Subcutaneous abdominal adipose tissue (tissue), 5 donors: ENCODE data around the gene PKP4.

ENCODE experiments used
- H3K27ac ChIP-seq: one replicate; pipeline ENCODE4 v1.7.0; 2013; ENCODE audit warnings: low read depth, mild to moderate bottlenecking, inconsistent platforms, low read length, moderate library complexity
- H3K27me3 ChIP-seq, 5 donors: one replicate each; pipeline ENCODE4 v1.7.0; 2013; ENCODE audit warnings: low read length in 5 of 5, inconsistent platforms in 1 of 5; ENCODE audit not compliant: control insufficient read depth in 5 of 5, insufficient read depth in 4 of 5
- H3K36me3 ChIP-seq, 5 donors: one replicate each; pipeline ENCODE4 v1.7.0; 2013; ENCODE audit warnings: low read length in 5 of 5; ENCODE audit not compliant: control insufficient read depth in 5 of 5, insufficient read depth in 5 of 5
- H3K4me1 ChIP-seq, 5 donors: one replicate each; pipeline ENCODE4 v1.7.0; 2013; ENCODE audit warnings: low read length in 5 of 5, mild to moderate bottlenecking in 3 of 5, moderate library complexity in 1 of 5; ENCODE audit not compliant: control insufficient read depth in 5 of 5, insufficient read depth in 5 of 5
- H3K4me3 ChIP-seq, 5 donors: one replicate each; pipeline ENCODE4 v1.7.0; 2013; ENCODE audit warnings: low read length in 5 of 5, low read depth in 1 of 5
- H3K9ac ChIP-seq, 5 donors: one replicate each; pipeline ENCODE4 v1.7.0; 2013; ENCODE audit warnings: low read length in 5 of 5, mild to moderate bottlenecking in 4 of 5, moderate library complexity in 3 of 5
- H3K9me3 ChIP-seq, 5 donors: one replicate each; pipeline ENCODE4 v1.7.0; 2013; ENCODE audit warnings: low read length in 5 of 5; ENCODE audit not compliant: control insufficient read depth in 5 of 5
- donor health status: healthy.
- donor health status: healthy.
- donor health status: healthy.
- donor health status: healthy.
- donor health status: healthy.

Gene PKP4

GRCh38 chr2:158484892-158485556 lies 28.3 kb downstream of the PKP4 start:
- peaks cover 0 to 41% (median 11%) of the 10 kb centered on the region in 5 donors for H3K4me1 ChIP-seq
- H3K9me3 ChIP-seq = no peaks in the 10 kb centered on the region
- peak overlapping the region; percentile 8 for H3K27ac ChIP-seq
- peak overlapping the region in 1 of 5 donors; percentile 7 for H3K9ac ChIP-seq
- H3K4me3 ChIP-seq = no peak overlapping the region
- H3K36me3 ChIP-seq = no peaks in the 10 kb centered on the region
- no peaks in the 10 kb centered on the region for H3K27me3 ChIP-seq

GRCh38 chr2:158486150-158486969 lies 29.6 kb downstream of the PKP4 start:
- Histone ChIP-seq H3K36me3 (no peaks in the 10 kb centered on the region), H3K9me3 (no peaks in the 10 kb centered on the region), H3K27me3 (no peaks in the 10 kb centered on the region), H3K27ac (no peak overlapping the region), H3K4me3 (no peak overlapping the region), H3K4me1 (peaks cover 0 to 50% (median 11%) of the 10 kb centered on the region in 5 donors), H3K9ac (no peak overlapping the region)

DNA sequence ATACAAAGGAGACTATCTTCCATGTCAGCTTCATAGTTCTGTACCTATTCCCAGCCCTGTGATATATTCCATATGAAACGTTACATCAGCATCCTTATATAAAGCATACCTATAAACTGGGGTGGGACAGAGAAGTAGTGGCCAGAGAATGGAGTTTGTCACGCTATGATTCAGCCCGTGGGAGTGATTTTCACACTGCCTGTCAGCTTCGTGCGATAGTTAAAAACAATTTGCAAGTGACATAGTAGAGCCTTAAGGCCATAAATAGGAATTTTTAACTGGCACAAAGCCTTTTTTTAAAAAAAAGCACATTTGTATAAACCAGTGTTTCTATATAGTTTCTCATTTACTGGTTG lies 30.2 kb downstream of the PKP4 start:
- peaks cover 0 to 53% (median 11%) of the 10 kb centered on the region in 5 donors for H3K4me1 ChIP-seq
- H3K9ac ChIP-seq = no peak overlapping the region
- no peaks in the 10 kb centered on the region for H3K9me3 ChIP-seq
- H3K27ac ChIP-seq = no peak overlapping the region
- no peak overlapping the region for H3K4me3 ChIP-seq
- no peaks in the 10 kb centered on the region for H3K36me3 ChIP-seq
- H3K27me3 ChIP-seq = no peaks in the 10 kb centered on the region

GRCh38 chr2:158487419-158487818 lies 30.7 kb downstream of the PKP4 start:
- H3K4me3 ChIP-seq = no peak overlapping the region
- no peak overlapping the region for H3K27ac ChIP-seq
- H3K9me3 ChIP-seq = no peaks in the 10 kb centered on the region
- no peaks in the 10 kb centered on the region for H3K27me3 ChIP-seq
- H3K4me1 ChIP-seq = peaks cover 0 to 57% (median 11%) of the 10 kb centered on the region in 5 donors
- no peak overlapping the region for H3K9ac ChIP-seq
- H3K36me3 ChIP-seq = no peaks in the 10 kb centered on the region

DNA sequence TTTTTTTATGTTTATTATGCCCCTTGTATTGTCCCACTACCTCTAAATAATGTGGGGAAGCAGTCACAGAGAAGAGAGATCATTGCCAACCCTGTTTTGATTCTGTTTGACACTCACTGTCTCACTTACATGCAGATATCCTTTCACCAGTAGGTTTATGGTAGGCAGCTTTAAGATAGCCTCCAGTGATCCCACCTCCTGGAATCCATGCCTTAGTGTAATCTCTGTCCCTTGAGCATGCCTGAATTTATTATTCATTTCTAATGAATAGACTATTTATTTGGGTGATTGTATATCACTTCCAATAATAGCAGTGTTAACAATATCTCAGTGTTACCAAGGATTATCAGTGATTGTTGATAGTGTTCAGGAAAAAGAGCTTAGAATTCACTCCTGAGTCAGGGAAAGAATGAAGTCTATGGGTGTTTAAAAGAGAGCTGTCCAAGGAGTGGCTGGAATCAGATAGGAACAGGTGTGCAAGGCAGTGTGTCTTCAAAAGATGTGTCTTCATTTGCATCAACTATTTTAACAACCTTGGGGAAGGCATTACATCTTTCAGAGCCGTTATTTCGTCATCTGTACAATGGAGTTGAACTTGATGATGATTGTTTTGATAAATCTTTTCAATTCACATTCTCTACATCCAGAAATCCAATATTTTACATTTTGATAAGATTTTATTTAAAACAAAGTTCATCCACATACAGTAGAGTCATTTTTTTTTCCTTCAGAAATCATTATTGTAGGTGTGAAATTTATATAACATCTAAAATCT lies 31.9 kb downstream of the PKP4 start:
- H3K4me3 ChIP-seq = no peak overlapping the region
- H3K36me3 ChIP-seq = no peaks in the 10 kb centered on the region
- no peaks in the 10 kb centered on the region for H3K9me3 ChIP-seq
- H3K27me3 ChIP-seq = no peaks in the 10 kb centered on the region
- H3K27ac ChIP-seq = no peak overlapping the region
- no peak overlapping the region for H3K9ac ChIP-seq
- peaks cover 0 to 65% (median 15%) of the 10 kb centered on the region in 5 donors for H3K4me1 ChIP-seq

DNA sequence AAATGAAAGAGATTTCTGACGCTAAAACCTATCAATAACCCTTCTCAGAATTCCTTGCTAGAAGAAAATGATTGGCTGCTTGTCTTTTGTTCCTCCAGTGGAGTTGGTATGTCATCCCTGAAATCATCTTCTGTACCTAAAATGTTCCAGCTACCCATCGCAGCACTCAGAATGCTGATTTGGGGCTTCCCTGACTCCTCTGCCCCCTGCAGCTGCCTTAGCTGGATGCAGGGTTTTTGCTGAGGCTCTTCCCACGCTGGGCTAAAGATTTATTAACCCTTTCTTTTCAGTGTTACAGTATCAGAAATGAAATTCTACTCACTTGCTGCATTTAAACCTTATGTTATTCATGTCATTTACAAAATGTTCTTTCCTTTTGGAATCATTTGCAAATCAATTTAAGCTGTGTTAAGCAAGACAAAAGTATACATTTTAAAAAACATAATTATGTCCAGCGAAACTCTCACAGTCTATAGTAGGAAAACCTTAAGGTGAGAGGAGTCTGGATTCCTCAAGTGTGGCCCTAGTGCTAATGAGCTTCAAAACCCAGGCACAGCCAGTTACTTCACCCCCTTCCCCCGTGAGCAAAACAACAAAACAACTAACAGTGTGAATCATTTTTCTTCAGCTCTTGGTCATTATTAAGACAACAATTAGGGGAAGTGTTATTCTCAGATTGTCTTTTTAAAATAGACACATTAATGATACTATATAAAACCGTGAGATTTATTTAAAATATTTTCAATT lies 32.8 kb downstream of the PKP4 start:
- Histone ChIP-seq H3K36me3 (no peaks in the 10 kb centered on the region), H3K9me3 (no peaks in the 10 kb centered on the region), H3K4me3 (no peak overlapping the region), H3K9ac (peak overlapping the region in 1 of 5 donors; percentile 6), H3K4me1 (peaks cover 0 to 64% (median 15%) of the 10 kb centered on the region in 5 donors), H3K27ac (no peak overlapping the region), H3K27me3 (no peaks in the 10 kb centered on the region)

- H3K36me3 ChIP-seq = no peaks in the 10 kb centered on the region
These were observed 34.3 kb downstream of the PKP4 start for GRCh38 chr2:158491072-158491471.

DNA sequence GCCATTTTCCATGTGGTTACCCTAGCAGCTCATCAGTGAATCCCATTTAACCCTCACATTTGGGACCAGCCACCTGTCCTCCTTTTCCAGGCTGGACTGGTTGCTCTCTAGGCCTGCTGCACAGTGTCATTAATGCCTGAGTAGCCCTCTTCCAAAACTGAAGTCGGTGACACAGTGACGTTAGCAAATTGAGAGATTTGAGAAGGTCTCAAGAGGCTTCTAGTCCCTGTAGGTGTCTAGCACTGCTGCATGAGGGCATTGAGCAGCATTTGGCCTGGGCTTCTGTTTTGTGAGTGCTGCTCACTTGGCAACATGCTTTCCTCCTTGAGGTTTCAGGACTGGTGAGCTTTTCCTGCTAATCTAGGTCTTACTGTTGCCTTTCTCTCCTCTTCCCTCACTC lies 36.7 kb downstream of the PKP4 start:
- Histone ChIP-seq H3K4me1 (peaks cover 0 to 39% (median 7%) of the 10 kb centered on the region in 5 donors), H3K9me3 (no peaks in the 10 kb centered on the region), H3K27ac (no peak overlapping the region), H3K27me3 (no peaks in the 10 kb centered on the region), H3K9ac (no peak overlapping the region), H3K4me3 (no peak overlapping the region), H3K36me3 (no peaks in the 10 kb centered on the region)

More at GRCh38 chr2:158491072-158491471, 34.3 kb downstream of the PKP4 start:
- peaks cover 0 to 59% (median 15%) of the 10 kb centered on the region in 5 donors for H3K4me1 ChIP-seq
- H3K9me3 ChIP-seq = no peaks in the 10 kb centered on the region
- no peaks in the 10 kb centered on the region for H3K27me3 ChIP-seq
- no peak overlapping the region for H3K27ac ChIP-seq
- H3K9ac ChIP-seq = no peak overlapping the region
- no peak overlapping the region for H3K4me3 ChIP-seq

- H3K36me3 ChIP-seq = no peaks in the 10 kb centered on the region
- no peaks in the 10 kb centered on the region for H3K9me3 ChIP-seq
- H3K27ac ChIP-seq = no peak overlapping the region
- peaks cover 0 to 32% (median 5%) of the 10 kb centered on the region in 5 donors for H3K4me1 ChIP-seq
- H3K9ac ChIP-seq = no peak overlapping the region
- no peak overlapping the region for H3K4me3 ChIP-seq
- no peaks in the 10 kb centered on the region for H3K27me3 ChIP-seq
These were observed 38.4 kb downstream of the PKP4 start for GRCh38 chr2:158495175-158495574.
